ENCODE results near the gene GRID1.

GRID1 gene

DNA sequence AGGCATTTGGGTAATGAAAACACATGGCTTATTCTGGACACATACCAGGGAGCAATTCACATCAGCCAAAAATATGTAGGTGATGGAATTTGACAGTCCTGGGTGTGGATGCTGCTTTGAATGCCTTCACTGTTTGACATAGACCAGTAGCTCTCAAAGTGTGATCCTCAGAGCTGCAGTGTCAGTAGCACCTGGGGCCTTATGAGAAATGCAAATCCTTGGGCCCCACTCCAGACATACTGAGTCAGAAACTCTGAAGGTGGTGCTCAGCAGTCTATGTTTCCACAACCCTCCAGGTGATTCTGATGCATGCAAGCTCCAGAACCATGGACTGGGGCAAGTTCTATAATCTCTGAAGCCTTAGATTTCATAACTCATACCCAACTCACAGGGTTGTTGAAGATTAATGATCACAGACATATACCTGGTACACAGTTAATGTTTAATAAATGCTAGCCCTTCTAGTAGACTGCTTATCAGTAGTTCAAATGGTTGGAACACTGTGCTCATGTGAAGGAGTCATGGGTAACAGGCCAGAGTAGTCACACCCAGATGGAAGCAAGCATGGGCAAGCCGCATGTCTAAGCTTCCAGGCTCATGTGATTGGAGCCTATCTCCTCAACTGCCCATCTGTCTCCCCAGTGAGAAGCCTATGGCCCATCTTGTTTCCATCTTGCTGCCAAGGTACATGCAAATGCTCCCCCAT is 715.7 kb downstream of the GRID1 start:
- intact Hi-C loops (cut with DNase I; ENCODE audit: low total_unique reads) = no loop called here
- TF ChIP-seq, protein P1, sequence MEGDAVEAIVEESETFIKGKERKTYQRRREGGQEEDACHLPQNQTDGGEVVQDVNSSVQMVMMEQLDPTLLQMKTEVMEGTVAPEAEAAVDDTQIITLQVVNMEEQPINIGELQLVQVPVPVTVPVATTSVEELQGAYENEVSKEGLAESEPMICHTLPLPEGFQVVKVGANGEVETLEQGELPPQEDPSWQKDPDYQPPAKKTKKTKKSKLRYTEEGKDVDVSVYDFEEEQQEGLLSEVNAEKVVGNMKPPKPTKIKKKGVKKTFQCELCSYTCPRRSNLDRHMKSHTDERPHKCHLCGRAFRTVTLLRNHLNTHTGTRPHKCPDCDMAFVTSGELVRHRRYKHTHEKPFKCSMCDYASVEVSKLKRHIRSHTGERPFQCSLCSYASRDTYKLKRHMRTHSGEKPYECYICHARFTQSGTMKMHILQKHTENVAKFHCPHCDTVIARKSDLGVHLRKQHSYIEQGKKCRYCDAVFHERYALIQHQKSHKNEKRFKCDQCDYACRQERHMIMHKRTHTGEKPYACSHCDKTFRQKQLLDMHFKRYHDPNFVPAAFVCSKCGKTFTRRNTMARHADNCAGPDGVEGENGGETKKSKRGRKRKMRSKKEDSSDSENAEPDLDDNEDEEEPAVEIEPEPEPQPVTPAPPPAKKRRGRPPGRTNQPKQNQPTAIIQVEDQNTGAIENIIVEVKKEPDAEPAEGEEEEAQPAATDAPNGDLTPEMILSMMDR (IDR thresholded peaks at IDR 0.05) = no peak
- no peak for DNase-seq

GRCh38 chr10:85649461-85649860 is 717.1 kb downstream of the GRID1 start:
- H3K4me3 ChIP-seq = no peak overlapping the region
- H3K36me3 ChIP-seq = no peaks in the 10 kb centered on the region
- peaks cover 0 to 4% (median 0%) of the 10 kb centered on the region in 4 donors for H3K4me1 ChIP-seq
- intact Hi-C loops (cut with DNase I; ENCODE audit: low total_unique reads) = no loop called here
- DNase-seq = no peak
- no peaks in the 10 kb centered on the region for H3K27me3 ChIP-seq
- H3K9me3 ChIP-seq = no peaks in the 10 kb centered on the region
- H3K27ac ChIP-seq = no peak overlapping the region
- TF ChIP-seq, protein P1 (IDR thresholded peaks at IDR 0.05) = no peak

More for the DNA sequence above, 715.7 kb downstream of the GRID1 start:
- Histone ChIP-seq H3K4me1 (peaks cover 0 to 18% (median 10%) of the 10 kb centered on the region in 4 donors), H3K27ac (no peak overlapping the region), H3K4me3 (no peak overlapping the region), H3K27me3 (no peaks in the 10 kb centered on the region), H3K9me3 (no peaks in the 10 kb centered on the region), H3K36me3 (no peaks in the 10 kb centered on the region)

GRCh38 chr10:85648279-85648754 is 718.3 kb downstream of the GRID1 start:
- intact Hi-C loops (cut with DNase I; ENCODE audit: low total_unique reads) = no loop called here
- DNase-seq = peak in 1 of 2 donors; percentile 69

GRCh38 chr10:85647741-85648140 is 718.9 kb downstream of the GRID1 start:
- Histone ChIP-seq H3K4me3 (no peak overlapping the region), H3K36me3 (no peaks in the 10 kb centered on the region), H3K9me3 (no peaks in the 10 kb centered on the region), H3K27ac (no peak overlapping the region), H3K4me1 (peaks cover 0 to 8% (median 6%) of the 10 kb centered on the region in 4 donors), H3K27me3 (no peaks in the 10 kb centered on the region)
- TF ChIP-seq, protein P1 (IDR thresholded peaks at IDR 0.05) = no peak
- DNase-seq = no peak
- intact Hi-C loops (cut with DNase I; ENCODE audit: low total_unique reads) = no loop called here

More at GRCh38 chr10:85648279-85648754, 718.3 kb downstream of the GRID1 start:
- H3K27ac ChIP-seq = no peak overlapping the region
- no peaks in the 10 kb centered on the region for H3K9me3 ChIP-seq
- no peaks in the 10 kb centered on the region for H3K36me3 ChIP-seq
- peaks cover 0 to 2% (median under 1%) of the 10 kb centered on the region in 4 donors for H3K4me1 ChIP-seq
- H3K4me3 ChIP-seq = no peak overlapping the region
- TF ChIP-seq, protein P1 (IDR thresholded peaks at IDR 0.05) = no peak
- H3K27me3 ChIP-seq = no peaks in the 10 kb centered on the region

GRCh38 chr10:85645926-85646711 is 720.5 kb downstream of the GRID1 start:
- H3K27ac ChIP-seq = no peak overlapping the region
- TF ChIP-seq, protein P1 (IDR thresholded peaks at IDR 0.05) = no peak

More at GRCh38 chr10:85645926-85646711, 720.5 kb downstream of the GRID1 start:
- Histone ChIP-seq H3K4me3 (no peak overlapping the region), H3K4me1 (peaks cover 0 to 21% (median 18%) of the 10 kb centered on the region in 4 donors), H3K9me3 (no peaks in the 10 kb centered on the region), H3K36me3 (no peaks in the 10 kb centered on the region), H3K27me3 (no peaks in the 10 kb centered on the region)
- intact Hi-C loops (cut with DNase I; ENCODE audit: low total_unique reads) = no loop called here
- no peak for DNase-seq
